ENCODE results near the gene LNX1.
"Not testable (repeated sequence)": the region's sequence is repeated elsewhere in the genome, so short reads cannot be mapped to it uniquely, and the experiment has no call there.

Gene LNX1

DNA sequence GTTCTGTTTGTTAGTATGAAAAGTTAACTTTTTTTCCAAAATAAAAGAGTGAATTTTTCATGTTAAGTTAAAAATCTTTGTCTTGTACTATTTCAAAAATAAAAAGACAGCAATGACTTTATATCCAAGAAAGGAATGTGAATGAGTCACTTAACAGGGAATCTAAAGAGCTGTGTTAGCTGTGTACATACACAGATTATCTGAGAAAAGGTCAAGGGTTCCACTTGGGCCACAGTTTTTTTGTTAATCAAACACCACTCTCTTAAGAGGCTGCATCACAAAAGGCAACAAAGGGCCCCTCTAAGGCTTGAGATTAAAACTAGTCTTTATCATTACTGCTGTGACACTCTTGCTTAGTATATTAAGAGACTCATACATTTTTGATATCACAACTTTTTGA lies 131.7 kb downstream of the LNX1 start:
- DNase-seq (ENCODE audit: low read depth), result no peak

DNA sequence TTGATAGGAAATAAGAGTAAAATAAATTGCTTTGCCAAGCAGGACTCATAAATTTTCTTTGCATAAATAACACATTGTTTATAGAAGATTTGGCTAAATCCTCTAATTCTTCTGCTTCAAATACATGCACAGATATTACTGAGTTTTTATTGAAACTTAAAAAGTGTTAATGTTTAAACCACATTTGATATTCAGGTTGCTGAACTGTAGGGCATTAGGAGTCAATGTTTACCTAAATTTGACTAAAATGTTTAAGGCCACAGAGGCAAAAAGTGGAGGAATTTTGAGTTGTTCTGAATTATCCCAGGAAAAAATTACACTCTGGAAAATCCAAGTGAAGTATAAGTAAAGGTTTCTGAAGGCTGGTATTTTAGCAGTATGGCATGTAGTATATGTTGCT lies 135.1 kb downstream of the LNX1 start:
- DNase-seq (ENCODE audit: low read depth), result no peak

DNA sequence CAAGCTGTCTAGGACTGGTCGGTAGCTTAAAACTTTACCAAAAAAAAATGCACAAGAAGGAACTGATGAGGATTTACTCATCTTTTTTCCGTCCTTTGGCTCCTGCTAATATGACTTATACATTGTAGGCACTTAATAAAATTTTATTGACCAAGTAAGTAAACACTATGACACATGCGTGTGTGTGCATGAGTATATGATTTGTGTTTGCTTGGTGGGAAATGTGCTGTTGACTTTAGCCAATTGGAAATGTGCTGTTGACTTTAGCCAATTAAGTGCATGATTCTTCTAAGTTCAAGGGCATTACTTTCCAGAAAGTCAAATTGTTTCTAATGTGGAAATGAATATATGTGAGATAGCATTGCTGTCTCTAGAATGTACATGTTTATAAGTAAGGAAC lies 135.5 kb downstream of the LNX1 start:
- DNase-seq (ENCODE audit: low read depth), result no peak

DNA sequence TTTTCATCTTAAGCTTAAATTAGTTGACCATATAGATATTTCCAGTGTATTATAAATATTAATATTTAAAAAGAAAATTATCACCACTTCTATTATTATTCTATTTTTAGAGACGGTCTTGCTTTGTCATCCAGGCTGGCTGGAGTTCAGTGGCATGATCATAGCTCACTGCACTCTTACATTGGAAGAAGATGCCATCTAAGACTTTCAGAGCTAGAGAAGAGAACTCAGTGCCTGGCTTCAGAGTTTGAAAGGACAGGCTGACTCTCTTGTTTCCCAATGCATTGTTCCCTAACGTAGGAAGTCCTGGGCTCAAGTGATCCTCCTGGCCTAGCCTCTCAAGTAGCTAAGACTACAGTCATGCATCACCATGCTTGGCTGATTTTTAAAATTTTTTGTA lies 137.9 kb downstream of the LNX1 start:
- DNase-seq (ENCODE audit: low read depth), result no peak

DNA sequence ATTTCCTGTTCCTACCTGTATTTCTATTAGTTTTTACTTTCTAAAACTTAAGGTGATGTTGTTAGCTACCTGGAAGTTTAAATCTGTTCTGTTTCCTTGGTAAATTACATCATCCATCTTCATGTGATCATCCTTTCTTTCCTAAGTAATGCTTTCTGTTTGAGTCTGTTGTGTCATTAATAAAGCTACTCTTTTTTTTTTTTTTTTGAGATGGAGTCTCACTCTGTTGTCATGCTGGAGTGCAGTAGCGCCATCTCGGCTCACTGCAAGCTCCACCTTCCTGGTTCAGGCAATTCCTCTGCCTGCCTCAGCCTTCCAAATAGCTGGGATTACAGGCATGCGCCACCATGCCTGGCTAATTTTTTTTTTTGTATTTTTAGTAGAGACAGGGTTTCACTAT lies 140.5 kb downstream of the LNX1 start:
- no peak for DNase-seq (ENCODE audit: low read depth)

DNA sequence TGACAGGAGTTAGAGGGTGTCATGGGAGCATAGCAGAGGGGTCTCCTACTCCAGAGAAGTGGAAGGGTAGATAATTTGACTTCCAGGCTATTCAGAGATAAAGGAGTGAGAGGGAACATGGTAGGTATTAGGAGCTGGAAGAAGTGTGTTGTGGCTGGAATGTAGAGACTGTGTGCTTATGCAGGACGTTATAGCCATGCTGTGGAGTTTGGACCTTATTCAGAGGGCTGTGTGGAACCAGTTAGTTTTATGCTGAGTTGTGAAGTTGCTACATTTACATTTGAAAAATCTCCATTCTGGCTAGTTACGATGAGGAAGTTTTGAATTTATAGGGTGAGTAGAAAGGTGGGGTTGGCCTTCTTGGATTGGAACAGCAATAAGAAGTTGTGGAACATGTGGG lies 146.3 kb downstream of the LNX1 start:
- no peak for DNase-seq (ENCODE audit: low read depth)

DNA sequence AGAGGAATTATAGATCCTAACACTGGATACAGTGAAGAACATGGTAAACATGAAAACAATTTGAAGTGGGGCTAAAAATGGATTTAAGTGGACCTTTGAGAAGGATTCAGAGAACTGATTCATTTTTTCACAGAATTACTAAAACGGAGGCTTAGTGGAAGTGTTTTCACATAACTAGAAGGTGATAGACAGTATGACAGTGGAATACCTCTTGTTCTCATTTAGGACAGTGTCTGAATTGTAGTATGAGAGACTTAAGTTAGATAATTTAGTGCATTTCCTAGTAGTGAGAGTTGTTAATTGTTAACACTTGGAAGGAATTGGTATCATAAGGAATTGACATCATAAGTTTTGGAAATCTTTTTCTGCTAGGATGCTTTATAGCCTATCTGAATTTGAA lies 149.7 kb downstream of the LNX1 start:
- no peak for DNase-seq (ENCODE audit: low read depth)

DNA sequence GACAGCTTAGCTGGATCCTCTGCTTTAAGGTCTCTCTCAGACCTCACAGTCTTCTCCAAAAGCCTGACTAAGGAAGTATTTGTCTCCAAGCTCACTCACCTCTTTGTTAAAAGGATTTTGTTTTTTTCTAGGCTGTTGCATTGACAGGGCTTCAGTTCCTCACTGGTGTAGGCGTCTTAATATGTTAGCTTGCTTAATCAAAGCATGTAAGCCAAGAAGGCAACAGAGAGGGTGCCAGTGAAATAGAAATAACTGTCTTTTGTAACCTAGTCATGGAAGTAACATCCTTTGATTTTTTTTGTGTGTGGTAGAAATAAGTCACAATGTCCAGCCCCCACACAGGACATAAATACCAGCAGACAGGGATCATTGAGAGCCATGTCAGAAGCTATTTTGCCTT lies 155.0 kb downstream of the LNX1 start:
- no peak for DNase-seq (ENCODE audit: low read depth)

DNA sequence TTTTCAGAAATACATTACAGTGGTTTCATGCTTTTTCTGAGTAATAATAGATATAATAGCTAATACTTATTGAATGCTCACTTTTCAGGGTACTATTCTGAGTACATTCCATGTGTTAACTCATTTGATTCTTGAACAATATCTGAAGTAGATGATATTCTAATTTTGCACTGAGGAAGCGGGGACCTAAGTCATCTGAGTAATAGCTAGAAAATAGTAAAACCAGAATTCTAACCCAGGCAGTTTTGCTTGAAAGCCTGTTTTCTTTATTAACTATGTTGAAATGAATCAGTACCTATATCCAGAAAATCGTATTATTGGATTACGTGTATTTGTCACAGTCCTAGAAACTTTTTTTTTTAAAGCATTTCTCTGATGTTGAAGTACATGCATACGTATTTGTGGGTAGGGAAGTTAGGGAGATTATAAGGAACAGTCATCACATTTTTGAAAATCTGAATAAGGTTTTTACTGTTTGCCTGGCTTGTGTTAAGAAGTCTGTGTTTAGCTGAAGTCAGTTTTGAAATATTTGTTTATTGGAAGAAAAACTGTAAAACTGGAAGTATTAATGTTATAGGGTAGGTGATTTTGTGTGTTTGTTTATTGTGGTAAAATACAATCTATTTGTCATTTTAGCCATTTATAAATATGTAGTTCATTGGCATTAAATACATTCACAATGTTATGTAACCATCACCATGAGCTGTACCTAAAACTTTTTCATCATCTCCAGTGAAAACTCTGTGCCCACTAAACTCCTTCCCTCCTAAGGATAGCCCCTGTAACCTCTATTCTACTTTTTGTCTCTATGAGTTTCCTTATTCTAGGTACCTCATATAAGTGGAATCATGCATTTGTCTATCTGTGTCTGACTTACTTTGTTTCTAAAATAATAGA lies 158.5 kb downstream of the LNX1 start:
- no peak for DNase-seq (ENCODE audit: low read depth)

DNA sequence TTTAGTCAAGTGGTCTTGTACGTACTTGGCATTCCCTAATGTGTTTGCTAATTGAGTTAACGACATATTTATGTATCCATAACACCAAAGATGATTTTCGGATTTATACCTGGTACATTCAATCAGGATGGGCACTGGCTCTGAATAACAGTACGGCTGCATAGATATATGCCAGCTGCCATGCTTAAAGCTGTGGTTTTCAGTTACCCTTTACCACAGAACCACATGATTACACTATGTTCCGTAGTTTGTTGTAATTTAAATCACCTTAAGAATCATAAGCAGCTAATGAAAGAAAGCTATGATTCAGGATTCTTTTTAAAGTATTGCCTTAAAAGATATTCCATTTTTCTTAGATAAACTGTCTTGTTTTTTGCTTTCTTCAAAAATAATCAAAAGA lies 160.2 kb downstream of the LNX1 start:
- DNase-seq (ENCODE audit: low read depth), result no peak

DNA sequence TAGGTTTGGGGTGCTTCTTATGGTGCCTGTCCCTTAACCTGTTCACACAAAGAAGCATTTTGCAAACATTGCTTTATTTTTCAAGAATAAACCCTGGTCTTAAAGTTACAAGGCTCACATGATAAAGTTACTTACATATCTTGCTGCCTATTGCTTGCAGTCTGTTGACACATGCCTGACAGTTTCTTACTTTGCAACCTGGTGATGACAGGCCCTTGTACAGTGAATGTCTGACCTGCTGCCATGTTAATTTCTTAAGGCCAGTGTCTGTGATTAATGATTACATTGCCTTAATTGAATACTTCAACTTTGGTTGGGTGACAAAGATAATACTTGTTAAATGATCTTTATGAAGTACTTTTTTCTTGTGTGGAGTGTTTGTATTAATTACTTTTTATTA lies 163.9 kb downstream of the LNX1 start:
- DNase-seq (ENCODE audit: low read depth), result no peak

DNA sequence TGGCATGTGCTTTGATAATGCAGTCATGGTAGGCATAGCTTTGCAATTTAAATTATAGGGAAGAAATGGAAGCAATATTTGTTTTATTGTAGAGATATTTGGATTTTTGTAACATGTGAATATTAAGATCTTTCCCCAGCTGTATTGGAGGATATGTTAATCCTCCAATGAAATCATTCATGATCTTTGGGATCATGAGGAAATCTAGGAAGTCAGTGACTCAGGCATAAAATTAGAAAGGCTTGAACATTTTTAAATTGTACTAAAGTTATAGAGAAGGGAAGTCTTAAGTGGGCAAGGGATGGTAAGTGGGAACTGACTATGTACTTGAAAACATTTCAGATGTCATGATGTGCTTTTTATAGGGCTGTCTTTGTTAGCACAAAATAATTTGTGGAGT lies 167.0 kb downstream of the LNX1 start:
- DNase-seq (ENCODE audit: low read depth), result no peak

DNA sequence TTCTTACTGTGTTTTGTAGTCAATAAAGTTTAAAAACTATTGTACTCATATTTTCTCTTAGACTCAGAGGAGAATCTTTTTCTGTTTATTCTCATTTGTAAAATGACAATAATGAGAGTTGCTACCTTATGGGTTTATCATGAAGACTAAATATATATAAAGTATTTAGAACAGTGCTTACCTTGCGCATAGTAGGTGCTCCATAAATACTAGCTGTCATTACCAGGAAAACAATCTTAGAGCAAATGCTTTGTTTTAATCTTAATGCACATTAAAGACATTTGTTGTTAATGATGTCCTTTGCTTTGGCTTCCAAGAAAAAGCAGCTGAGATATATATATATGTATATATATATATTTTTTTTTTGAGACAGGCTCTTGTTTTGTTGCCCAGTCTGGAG lies 168.9 kb downstream of the LNX1 start:
- no peak for DNase-seq (ENCODE audit: low read depth)

DNA sequence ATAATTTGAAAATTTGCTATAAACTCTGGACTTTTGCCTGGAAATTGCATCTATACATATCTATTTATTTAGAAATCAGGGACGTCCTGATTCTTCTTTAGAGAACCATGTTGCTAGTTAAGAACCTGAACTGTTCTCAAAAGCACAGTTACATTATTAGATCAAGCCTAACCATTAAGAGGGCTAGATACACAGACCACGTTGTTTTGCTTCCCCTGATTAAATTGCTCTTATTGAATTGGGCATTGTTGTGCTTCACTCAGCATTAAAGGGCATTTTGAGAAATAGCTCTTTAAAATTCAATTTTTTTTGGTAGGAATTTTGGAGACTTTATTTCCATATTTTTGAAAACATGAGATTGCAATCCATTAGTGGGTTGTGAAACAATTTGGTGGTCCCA lies 169.5 kb downstream of the LNX1 start:
- DNase-seq (ENCODE audit: low read depth), result no peak

DNA sequence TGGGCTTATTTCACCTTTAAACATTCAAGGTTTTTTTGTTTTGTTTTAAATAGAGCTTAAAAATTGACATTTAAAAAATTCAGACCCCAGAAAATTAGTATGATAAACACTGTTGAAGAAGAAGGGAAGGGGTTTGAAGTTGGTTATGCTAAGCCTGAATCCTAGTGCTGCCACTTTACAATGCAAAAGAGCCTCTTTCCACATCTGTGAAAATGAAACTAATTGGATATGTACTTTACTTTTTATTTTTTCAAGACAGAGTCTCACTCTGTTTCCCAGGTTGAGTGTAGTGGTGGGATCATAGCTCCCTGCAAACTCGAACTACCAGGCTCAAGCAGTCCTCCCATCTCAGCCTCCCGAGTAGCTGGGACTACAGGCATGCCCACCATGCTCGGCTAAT lies 172.1 kb downstream of the LNX1 start:
- no peak for DNase-seq (ENCODE audit: low read depth)

DNA sequence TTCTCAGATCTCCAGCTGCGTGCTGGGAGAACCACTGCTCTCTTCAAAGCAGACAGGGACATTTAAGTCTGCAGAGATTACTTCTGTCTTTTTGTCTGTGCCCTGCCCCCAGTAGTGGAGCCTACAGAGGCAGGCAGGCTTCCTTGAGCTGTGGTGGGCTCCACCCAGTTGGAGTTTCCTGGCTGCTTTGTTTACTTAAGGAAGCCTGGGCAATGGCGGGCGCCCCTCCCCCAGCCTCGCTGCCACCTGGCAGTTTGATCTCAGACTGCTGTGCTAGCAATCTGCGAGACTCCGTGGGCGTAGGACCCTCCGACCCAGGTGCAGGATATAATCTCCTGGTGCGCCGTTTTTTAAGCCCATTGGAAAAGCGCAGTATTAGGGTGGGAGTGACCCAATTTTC lies 181.8 kb downstream of the LNX1 start:
- not testable (repeated sequence) for DNase-seq (ENCODE audit: low read depth)

Measured in non-pigmented ciliary epithelial cell (primary cell).